ENCODE data around the gene TRIP12.
A peak's percentile ranks its signal among the peaks of the same experiment; 100 is the strongest.
"Not testable (repeated sequence)": the region's sequence is repeated elsewhere in the genome, so short reads cannot be mapped to it uniquely, and the experiment has no call there.

TRIP12 gene

DNA sequence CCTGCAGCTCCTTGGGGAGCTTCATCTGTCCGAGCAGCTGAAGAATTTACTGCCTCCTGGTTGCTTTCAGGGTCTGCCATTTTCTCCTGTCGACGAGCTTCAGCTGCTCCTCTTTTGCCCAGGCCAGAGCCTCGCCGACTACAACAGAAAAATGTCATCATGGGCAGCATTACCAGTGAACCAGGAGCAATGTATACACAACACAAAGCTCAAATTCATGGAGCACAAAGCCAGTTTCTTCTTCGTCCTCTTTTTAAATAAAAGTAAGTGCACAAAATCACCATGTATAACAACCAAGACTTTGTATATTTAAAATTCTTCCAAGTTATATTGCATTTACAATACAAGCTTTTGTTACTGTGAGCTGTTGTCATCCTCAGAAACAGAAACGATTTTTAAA lies 85.0 kb downstream of the TRIP12 start:
- TF ChIP-seq, protein P1, sequence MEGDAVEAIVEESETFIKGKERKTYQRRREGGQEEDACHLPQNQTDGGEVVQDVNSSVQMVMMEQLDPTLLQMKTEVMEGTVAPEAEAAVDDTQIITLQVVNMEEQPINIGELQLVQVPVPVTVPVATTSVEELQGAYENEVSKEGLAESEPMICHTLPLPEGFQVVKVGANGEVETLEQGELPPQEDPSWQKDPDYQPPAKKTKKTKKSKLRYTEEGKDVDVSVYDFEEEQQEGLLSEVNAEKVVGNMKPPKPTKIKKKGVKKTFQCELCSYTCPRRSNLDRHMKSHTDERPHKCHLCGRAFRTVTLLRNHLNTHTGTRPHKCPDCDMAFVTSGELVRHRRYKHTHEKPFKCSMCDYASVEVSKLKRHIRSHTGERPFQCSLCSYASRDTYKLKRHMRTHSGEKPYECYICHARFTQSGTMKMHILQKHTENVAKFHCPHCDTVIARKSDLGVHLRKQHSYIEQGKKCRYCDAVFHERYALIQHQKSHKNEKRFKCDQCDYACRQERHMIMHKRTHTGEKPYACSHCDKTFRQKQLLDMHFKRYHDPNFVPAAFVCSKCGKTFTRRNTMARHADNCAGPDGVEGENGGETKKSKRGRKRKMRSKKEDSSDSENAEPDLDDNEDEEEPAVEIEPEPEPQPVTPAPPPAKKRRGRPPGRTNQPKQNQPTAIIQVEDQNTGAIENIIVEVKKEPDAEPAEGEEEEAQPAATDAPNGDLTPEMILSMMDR (IDR thresholded peaks at IDR 0.05; ENCODE audit: insufficient read depth, low read depth, low read length, missing control alignments) = no peak
- no peak overlapping the region for H3K4me3 ChIP-seq (ENCODE audit: low read depth, low read length)
- no peak for DNase-seq (ENCODE audit: low read depth)

DNA sequence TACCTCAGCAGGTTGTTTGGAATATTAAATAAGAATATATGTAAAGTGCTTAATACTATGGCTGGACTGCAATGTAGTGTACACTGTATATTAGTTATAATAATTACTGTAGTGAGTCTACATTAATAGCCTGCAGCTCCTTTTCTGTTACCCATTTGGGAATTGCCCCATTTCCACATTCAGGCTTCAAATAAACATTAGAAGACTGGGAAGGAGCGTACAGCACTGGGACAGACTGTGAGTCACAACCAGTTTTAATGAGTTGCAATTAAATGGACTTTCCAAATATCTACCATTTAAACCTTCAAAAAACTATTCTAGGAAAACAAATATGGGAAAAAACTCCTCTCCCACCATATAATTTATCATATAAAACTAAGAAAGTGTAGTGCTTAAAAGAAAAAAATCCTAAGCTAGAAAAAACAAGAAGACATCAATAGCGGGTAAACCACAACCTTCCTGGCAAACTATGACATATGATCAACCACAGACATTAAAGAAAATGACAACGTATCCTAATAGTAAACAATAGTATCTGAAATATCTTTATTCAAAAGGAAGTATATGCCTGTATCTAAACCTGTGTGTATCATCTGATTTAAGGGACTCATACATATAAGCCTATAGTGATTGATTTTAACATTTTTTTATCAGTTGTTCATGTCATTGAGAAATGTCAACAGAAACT lies 86.1 kb downstream of the TRIP12 start:
- H3K4me3 ChIP-seq (ENCODE audit: low read depth, low read length) = no peak overlapping the region
- TF ChIP-seq, protein P1 (IDR thresholded peaks at IDR 0.05; ENCODE audit: insufficient read depth, low read depth, low read length, missing control alignments) = no peak
- DNase-seq (ENCODE audit: low read depth) = no peak

DNA sequence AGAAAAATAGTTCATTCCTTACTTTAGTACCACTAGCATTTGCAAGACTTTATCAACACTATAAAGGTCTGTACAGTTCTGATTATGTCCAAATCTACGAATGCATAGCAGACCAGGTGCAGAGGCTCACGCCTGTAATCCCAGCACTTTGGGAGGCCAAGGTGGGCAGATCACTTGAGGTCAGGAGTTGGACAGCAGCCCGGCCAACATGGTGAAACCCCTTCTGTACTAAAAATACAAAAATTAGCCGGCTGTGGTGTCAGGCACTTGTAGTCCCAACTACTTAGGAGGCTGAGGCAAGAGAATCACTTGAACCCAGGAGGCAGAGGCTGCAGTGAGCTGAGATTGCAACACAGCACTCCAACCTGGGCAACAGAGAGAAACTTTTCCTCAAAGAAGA lies 87.4 kb downstream of the TRIP12 start:
- H3K4me3 ChIP-seq (ENCODE audit: low read depth, low read length); DNase-seq (ENCODE audit: low read depth): not testable (repeated sequence)

DNA sequence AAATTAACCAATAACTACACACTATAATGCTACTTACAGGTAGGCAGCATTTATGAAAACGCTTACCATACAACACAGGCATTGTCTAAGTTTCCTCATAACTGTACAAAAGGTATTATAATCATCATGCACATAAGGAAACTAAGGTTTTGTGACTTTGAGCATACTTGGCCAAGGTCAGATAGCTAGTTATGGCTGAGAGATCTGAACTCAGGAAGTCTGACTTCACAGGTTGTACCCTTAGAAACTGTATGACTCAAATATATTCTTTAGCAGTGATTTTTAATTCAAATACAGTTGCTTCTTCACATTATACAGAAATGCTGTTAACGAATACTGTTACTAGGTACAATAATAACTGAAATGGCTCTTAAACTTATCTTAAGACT lies 89.3 kb downstream of the TRIP12 start:
- DNase-seq (ENCODE audit: low read depth) = peak; percentile 50
- TF ChIP-seq, protein P1 (IDR thresholded peaks at IDR 0.05; ENCODE audit: insufficient read depth, low read depth, low read length, missing control alignments) = no peak
- H3K4me3 ChIP-seq (ENCODE audit: low read depth, low read length) = no peak overlapping the region

DNA sequence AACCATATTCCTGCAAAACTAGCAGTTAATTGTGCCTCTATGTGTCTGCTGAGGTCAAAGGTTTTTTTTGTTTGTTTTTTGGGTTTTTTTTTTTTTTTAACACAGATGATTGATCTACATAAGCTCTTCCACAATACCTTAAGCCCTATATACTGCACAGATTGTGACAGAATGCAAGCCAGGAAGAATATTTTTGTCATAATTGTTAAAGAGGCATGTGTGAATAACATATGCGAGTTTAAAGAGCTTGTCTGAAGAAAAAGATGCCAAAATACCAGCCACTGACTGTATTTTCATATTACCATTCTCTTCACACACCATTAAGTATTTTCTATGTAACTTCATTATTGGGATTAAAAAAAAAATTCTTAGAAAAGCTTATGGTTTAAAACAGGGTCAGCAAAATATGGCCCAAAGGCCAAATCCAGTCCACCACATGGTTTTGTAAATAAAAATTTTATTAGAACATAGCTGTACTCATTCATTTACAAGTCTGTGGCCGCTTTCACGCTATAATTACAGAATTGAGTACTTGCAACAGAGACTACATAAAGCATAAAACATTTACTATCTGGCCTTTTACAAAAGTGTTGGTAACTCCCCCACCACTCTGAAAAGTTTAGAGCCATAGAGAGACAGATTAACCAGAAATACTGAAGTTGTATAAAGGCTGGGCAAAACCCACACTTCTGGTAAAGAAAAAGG lies 89.9 kb downstream of the TRIP12 start:
- TF ChIP-seq, protein P1 (IDR thresholded peaks at IDR 0.05; ENCODE audit: insufficient read depth, low read depth, low read length, missing control alignments) = no peak
- no peak for DNase-seq (ENCODE audit: low read depth)

DNA sequence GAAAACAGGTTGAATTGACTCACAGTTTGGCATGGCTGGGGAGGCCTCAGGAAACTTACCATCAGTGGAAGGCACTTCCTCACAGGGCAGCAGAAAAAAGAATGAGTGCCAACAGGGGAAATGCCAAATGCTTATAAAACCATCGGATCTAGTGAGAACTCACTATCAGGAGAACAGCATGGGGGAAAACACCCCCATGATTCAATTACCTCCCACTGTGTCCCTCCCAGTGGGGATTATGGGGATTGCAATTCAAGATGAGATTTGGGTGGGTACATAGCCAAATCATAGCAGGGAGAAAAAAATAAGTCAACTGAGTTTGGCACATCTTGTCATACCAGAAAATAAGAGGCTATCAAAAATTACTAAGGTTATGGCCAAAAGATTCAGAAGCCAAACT lies 96.3 kb downstream of the TRIP12 start:
- no peak for DNase-seq (ENCODE audit: low read depth)
- TF ChIP-seq, protein P1 (IDR thresholded peaks at IDR 0.05; ENCODE audit: insufficient read depth, low read depth, low read length, missing control alignments) = no peak
- H3K4me3 ChIP-seq (ENCODE audit: low read depth, low read length) = no peak overlapping the region

More for the DNA sequence above, 89.9 kb downstream of the TRIP12 start:
- H3K4me3 ChIP-seq (ENCODE audit: low read depth, low read length) = no peak overlapping the region

DNA sequence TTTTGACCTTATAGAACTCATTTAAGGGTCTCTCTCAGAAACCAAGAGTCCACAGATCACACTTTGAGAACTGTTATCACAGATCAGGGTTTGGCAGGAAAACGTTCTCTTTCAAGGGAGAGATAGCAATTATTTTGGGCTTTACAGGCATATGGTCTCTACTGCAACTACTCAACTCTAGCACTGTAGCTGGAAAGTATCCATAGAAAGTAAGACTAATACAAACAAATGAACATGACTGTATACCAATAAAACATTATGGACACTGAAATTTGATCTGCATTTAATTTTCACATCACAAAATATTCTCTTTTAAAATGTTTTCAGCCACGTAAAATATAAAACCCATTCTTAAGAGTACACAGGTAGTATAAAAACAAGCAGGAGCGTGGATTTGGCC lies 100.5 kb downstream of the TRIP12 start:
- peak overlapping the region; percentile 13; the same call in 1 of the 2 replicates for H3K4me3 ChIP-seq (ENCODE audit: low read depth, low read length)
- no peak for DNase-seq (ENCODE audit: low read depth)

More for the DNA sequence above, 100.5 kb downstream of the TRIP12 start:
- TF ChIP-seq, protein P1 (IDR thresholded peaks at IDR 0.05; ENCODE audit: insufficient read depth, low read depth, low read length, missing control alignments) = no peak
